Neural cell (in vitro differentiated cells): ENCODE data around the gene SCTR.

Source experiments
- CTCF ChIP-seq: fragments of 450-650 bp; IDR thresholded peaks from 2 replicates; pipeline ENCODE4 v1.5.1; 2014; ENCODE audit warnings: antibody characterized with exemption, mild to moderate bottlenecking, moderate library complexity; ENCODE audit not compliant: poor library complexity, severe bottlenecking
- EZH2 ChIP-seq: fragments of 200-600, 300-800 bp; shearing (Covaris generic), sonication (generic); IDR thresholded peaks from 2 replicates; pipeline ENCODE4 v1.6.1; 2014; ENCODE audit warnings: antibody characterized with exemption, low read length, borderline replicate concordance, mild to moderate bottlenecking; ENCODE audit not compliant: insufficient read depth, poor library complexity, severe bottlenecking
- MXI1 ChIP-seq: fragments of 450-650 bp; conservative IDR thresholded peaks from 2 replicates; pipeline ENCODE4 v1.6.1; 2014; ENCODE audit warnings: antibody characterized with exemption, mild to moderate bottlenecking; ENCODE audit not compliant: poor library complexity, severe bottlenecking
- REST ChIP-seq: IDR thresholded peaks from 2 replicates; pipeline ENCODE4 v1.6.1; 2012; ENCODE audit warnings: borderline replicate concordance

GRCh38 chr2:119521433-119522050, 2.7 kb downstream of the SCTR start:
- no peak for TF ChIP-seq EZH2
- no peak for TF ChIP-seq CTCF
- TF ChIP-seq REST: no peak
- no peak for TF ChIP-seq MXI1
